ENCODE measurements around the gene ZNF260.

Gene ZNF260

GRCh38 chr19:36489118-36489919, 38.8 kb downstream of the ZNF260 start, which contains the start of gene ZNF566:
Gene ZNF566, minus strand, starts transcription at chr19:36489561. Its CDS starts 13,004 bp downstream, at chr19:36476557.
- peak; percentile 99 for DNase-seq

GRCh38 chr19:36488846-36489117, 39.3 kb downstream of the ZNF260 start:
- peak; percentile 53 for DNase-seq

- no peak for DNase-seq
Measured at GRCh38 chr19:36488118-36488845, 39.8 kb downstream of the ZNF260 start.

GRCh38 chr19:36483653-36484052, 44.4 kb downstream of the ZNF260 start:
- DNase-seq: no peak

- no peak for DNase-seq
Measured at GRCh38 chr19:36482876-36483275, 45.2 kb downstream of the ZNF260 start.
